HEK293T (cell line): Measurements from ENCODE around the gene PNPO.

Experiments
- BHLHE40 ChIP-seq: fragments of 450-650 bp; IDR thresholded peaks from 2 replicates; pipeline ENCODE4 v1.6.1; 2016; ENCODE audit warnings: mild to moderate bottlenecking, moderate library complexity, borderline replicate concordance
- CTBP1 ChIP-seq: fragments of 450-650 bp; IDR thresholded peaks from 2 replicates; pipeline ENCODE4 v1.6.1; 2016; ENCODE audit warnings: borderline replicate concordance
- ELF4 ChIP-seq: fragments of 450-650 bp; IDR thresholded peaks from 2 replicates; pipeline ENCODE4 v1.6.1; 2017; ENCODE audit warnings: antibody characterized with exemption
- FOXA1 ChIP-seq: fragments of 450-650 bp; IDR thresholded peaks from 2 replicates; pipeline ENCODE4 v1.6.1; 2016; ENCODE audit warnings: mild to moderate bottlenecking
- FOXM1 ChIP-seq: fragments of 450-650 bp; IDR thresholded peaks from 2 replicates; pipeline ENCODE4 v1.6.1; 2017; ENCODE audit warnings: mild to moderate bottlenecking, borderline replicate concordance
- HDGF ChIP-seq: fragments of 450-650 bp; IDR thresholded peaks from 2 replicates; pipeline ENCODE4 v1.6.1; 2017; ENCODE audit warnings: antibody characterized with exemption, borderline replicate concordance
- L3MBTL2 ChIP-seq: fragments of 450-650 bp; conservative IDR thresholded peaks from 2 replicates; pipeline ENCODE4 v1.6.1; 2016; ENCODE audit warnings: mild to moderate bottlenecking
- NFRKB ChIP-seq: fragments of 450-650 bp; IDR thresholded peaks from 2 replicates; pipeline ENCODE4 v1.6.1; 2016; ENCODE audit warnings: mild to moderate bottlenecking, moderate library complexity
- SP1 ChIP-seq: fragments of 450-650 bp; IDR thresholded peaks from 2 replicates; pipeline ENCODE4 v1.6.1; 2017
- SUZ12 ChIP-seq: fragments of 450-650 bp; IDR thresholded peaks from 2 replicates; pipeline ENCODE4 v1.6.1; 2016; ENCODE audit warnings: mild to moderate bottlenecking
- TARDBP ChIP-seq: fragments of 450-650 bp; IDR thresholded peaks from 2 replicates; pipeline ENCODE4 v1.6.1; 2016
- ZNF384 ChIP-seq: fragments of 450-650 bp; IDR thresholded peaks from 2 replicates; pipeline ENCODE4 v1.6.1; 2016
- TF ChIP-seq, protein P1 (sequence below): fragments of 450-650 bp; IDR thresholded peaks from 2 replicates; pipeline ENCODE4 v1.6.1; 2016

- no peak for TF ChIP-seq SUZ12
- no peak for TF ChIP-seq SP1
- TF ChIP-seq, protein P1, sequence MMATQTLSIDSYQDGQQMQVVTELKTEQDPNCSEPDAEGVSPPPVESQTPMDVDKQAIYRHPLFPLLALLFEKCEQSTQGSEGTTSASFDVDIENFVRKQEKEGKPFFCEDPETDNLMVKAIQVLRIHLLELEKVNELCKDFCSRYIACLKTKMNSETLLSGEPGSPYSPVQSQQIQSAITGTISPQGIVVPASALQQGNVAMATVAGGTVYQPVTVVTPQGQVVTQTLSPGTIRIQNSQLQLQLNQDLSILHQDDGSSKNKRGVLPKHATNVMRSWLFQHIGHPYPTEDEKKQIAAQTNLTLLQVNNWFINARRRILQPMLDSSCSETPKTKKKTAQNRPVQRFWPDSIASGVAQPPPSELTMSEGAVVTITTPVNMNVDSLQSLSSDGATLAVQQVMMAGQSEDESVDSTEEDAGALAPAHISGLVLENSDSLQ: no peak
- no peak for TF ChIP-seq NFRKB
- no peak for TF ChIP-seq TARDBP
- TF ChIP-seq ZNF384: no peak
- TF ChIP-seq ELF4: no peak
- TF ChIP-seq BHLHE40: no peak
- no peak for TF ChIP-seq HDGF
- TF ChIP-seq FOXA1: no peak
- no peak for TF ChIP-seq CTBP1
- TF ChIP-seq FOXM1: no peak
- TF ChIP-seq L3MBTL2: no peak
These were observed 3.4 kb upstream of the PNPO start for GRCh38 chr17:47937941-47938340.
